ENCODE results near the gene DDX1.
A peak's percentile ranks its signal among the peaks of the same experiment; 100 is the strongest.

DDX1 gene

DNA sequence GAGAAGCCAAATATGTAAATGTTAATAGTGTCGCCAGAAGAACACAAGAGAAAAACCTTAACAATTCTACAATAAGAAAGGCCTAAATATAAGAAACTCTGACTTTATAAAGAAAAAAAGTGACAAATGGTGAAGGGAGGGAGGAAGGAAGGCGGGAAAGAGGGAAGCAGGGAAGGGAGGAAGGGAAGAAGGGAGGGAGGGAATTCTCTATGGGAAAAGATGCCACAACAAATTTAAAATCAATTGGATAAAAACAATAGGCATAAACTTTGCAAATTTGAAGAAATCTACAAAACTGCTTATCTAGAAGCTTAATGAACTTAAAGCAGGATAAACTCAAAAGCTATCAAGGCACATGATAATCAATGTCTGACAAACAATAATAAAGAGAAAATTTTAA is 47.4 kb upstream of the DDX1 start:
- Histone ChIP-seq H3K4me2 (ENCODE audit: low read depth, low read length, poor library complexity, severe bottlenecking) (no peak overlapping the region), H3K4me3 (ENCODE audit: insufficient read depth, low read length, poor library complexity, severe bottlenecking) (no peak overlapping the region), H3K9me3 (ENCODE audit: insufficient read depth, low read length) (no peaks in the 10 kb centered on the region), H3K9ac (ENCODE audit: low read length) (no peak overlapping the region), H3K79me2 (ENCODE audit: insufficient read depth, low read length) (no peaks in the 10 kb centered on the region), H3K36me3 (ENCODE audit: low read length) (no peaks in the 10 kb centered on the region), H4K20me1 (ENCODE audit: low read depth, low read length) (no peaks in the 10 kb centered on the region), H3K9me2 (replicated peaks; ENCODE audit: insufficient read depth, low read length) (no peaks in the 10 kb centered on the region), H3K27me3 (ENCODE audit: low read length) (no peaks in the 10 kb centered on the region), H2AFZ (ENCODE audit: low read depth, low read length, severe bottlenecking) (no peak overlapping the region), H3F3A (ENCODE audit: insufficient read depth) (0 out of 2 replicates have a peak, but pooled peaks cover 4% of the 10 kb centered on the region), H3K27ac (ENCODE audit: low read depth, low read length) (no peak overlapping the region)
- no peak for TF ChIP-seq EZH2phosphoT487 (conservative IDR thresholded peaks at IDR 0.05; ENCODE audit: low read length)
- TF ChIP-seq, protein P1, sequence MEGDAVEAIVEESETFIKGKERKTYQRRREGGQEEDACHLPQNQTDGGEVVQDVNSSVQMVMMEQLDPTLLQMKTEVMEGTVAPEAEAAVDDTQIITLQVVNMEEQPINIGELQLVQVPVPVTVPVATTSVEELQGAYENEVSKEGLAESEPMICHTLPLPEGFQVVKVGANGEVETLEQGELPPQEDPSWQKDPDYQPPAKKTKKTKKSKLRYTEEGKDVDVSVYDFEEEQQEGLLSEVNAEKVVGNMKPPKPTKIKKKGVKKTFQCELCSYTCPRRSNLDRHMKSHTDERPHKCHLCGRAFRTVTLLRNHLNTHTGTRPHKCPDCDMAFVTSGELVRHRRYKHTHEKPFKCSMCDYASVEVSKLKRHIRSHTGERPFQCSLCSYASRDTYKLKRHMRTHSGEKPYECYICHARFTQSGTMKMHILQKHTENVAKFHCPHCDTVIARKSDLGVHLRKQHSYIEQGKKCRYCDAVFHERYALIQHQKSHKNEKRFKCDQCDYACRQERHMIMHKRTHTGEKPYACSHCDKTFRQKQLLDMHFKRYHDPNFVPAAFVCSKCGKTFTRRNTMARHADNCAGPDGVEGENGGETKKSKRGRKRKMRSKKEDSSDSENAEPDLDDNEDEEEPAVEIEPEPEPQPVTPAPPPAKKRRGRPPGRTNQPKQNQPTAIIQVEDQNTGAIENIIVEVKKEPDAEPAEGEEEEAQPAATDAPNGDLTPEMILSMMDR (IDR thresholded peaks at IDR 0.05; ENCODE audit: insufficient read depth, low read length, poor library complexity, severe bottlenecking) = no peak

DNA sequence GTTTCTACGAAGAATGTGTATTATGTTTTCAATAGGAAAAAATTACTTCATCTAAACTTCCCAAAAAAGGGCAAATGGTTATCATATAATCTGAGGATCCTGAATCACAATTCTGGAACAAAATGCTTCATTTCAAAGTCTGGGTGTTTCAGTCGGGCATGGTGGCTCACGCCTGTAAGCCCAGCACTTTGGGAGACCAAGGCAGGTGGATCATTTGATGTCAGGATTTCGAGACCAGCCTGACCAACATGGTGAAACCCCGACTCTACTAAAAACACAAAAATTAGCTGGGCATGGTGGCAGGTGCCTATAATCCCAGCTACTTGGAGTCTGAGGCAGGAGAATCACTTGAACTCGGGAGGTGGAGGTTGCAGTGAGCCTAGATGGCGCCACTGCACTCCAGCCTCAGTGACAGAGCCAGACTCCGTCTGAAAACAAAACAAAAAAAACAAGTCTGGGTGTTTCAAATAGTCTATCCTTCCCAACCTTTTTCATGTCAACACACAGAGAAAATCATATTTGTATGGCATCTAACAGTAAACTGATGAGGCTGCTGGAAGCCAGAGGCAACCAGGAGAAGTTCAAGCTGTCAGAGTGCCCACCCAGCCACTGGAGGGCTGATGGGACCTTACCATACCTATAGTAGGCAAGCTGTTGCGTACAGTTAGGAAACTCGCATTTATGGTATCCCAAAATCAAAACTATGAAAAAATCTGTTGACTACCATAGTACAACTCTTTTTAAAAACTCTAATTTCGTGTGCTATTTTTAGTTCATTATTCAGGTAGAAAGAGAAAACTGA is 45.2 kb upstream of the DDX1 start:
- H3F3A ChIP-seq (ENCODE audit: insufficient read depth) = 0 out of 2 replicates have a peak, but pooled peaks cover 4% of the 10 kb centered on the region
- no peaks in the 10 kb centered on the region for H3K9me2 ChIP-seq (replicated peaks; ENCODE audit: insufficient read depth, low read length)
- H3K9ac ChIP-seq (ENCODE audit: low read length) = no peak overlapping the region
- H3K79me2 ChIP-seq (ENCODE audit: insufficient read depth, low read length) = no peaks in the 10 kb centered on the region
- no peaks in the 10 kb centered on the region for H3K9me3 ChIP-seq (ENCODE audit: insufficient read depth, low read length)
- no peak overlapping the region for H3K4me3 ChIP-seq (ENCODE audit: insufficient read depth, low read length, poor library complexity, severe bottlenecking)
- H3K27me3 ChIP-seq (ENCODE audit: low read length) = no peaks in the 10 kb centered on the region
- H4K20me1 ChIP-seq (ENCODE audit: low read depth, low read length) = no peaks in the 10 kb centered on the region
- H2AFZ ChIP-seq (ENCODE audit: low read depth, low read length, severe bottlenecking) = no peak overlapping the region
- TF ChIP-seq, protein P1 (IDR thresholded peaks at IDR 0.05; ENCODE audit: insufficient read depth, low read length, poor library complexity, severe bottlenecking) = peak; percentile 43
- TF ChIP-seq EZH2phosphoT487 (conservative IDR thresholded peaks at IDR 0.05; ENCODE audit: low read length) = no peak
- H3K4me2 ChIP-seq (ENCODE audit: low read depth, low read length, poor library complexity, severe bottlenecking) = no peak overlapping the region
- H3K36me3 ChIP-seq (ENCODE audit: low read length) = no peaks in the 10 kb centered on the region
- no peak overlapping the region for H3K27ac ChIP-seq (ENCODE audit: low read depth, low read length)

DNA sequence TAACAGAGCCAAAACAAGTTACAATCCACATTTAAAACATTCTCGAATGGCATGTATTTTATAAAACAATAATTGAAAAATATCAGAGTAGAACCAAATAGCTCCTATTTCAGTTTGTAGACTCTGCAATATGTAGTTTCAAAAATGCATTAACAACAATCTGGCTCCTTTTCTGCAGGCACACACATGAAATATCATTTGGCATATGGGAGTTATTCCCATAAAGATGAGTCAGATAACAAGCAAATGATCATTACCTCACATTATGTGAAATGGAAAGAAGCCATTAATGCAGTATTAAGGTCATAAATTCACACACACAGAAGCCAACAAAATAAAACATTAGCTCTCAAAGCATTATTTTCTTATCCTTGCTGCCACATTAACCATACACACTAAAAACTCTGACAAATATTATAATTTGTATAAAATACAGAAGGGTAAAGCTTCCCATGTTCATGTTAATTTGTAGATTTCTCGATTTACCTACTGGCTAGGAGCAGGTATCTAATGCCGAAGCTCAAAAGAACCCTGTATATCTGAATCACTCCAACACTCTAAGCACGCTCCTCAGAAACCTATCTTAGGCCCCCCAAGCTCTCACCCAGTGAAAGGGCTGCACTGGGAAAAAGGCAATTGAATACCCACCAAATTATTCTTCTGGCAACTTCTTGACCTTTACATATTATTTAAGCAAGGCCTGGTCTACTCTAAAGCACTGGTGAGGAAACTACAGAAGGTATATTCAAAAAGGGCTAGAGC is 44.4 kb upstream of the DDX1 start:
- H3K36me3 ChIP-seq (ENCODE audit: low read length) = no peaks in the 10 kb centered on the region
- no peaks in the 10 kb centered on the region for H3K79me2 ChIP-seq (ENCODE audit: insufficient read depth, low read length)
- no peak overlapping the region for H2AFZ ChIP-seq (ENCODE audit: low read depth, low read length, severe bottlenecking)
- no peaks in the 10 kb centered on the region for H3K9me3 ChIP-seq (ENCODE audit: insufficient read depth, low read length)
- TF ChIP-seq, protein P1 (IDR thresholded peaks at IDR 0.05; ENCODE audit: insufficient read depth, low read length, poor library complexity, severe bottlenecking) = no peak
- no peak for TF ChIP-seq EZH2phosphoT487 (conservative IDR thresholded peaks at IDR 0.05; ENCODE audit: low read length)
- H3K27ac ChIP-seq (ENCODE audit: low read depth, low read length) = no peak overlapping the region
- H3K9me2 ChIP-seq (replicated peaks; ENCODE audit: insufficient read depth, low read length) = no peaks in the 10 kb centered on the region
- H3K27me3 ChIP-seq (ENCODE audit: low read length) = no peaks in the 10 kb centered on the region
- H4K20me1 ChIP-seq (ENCODE audit: low read depth, low read length) = no peaks in the 10 kb centered on the region
- no peak overlapping the region for H3K9ac ChIP-seq (ENCODE audit: low read length)
- H3K4me3 ChIP-seq (ENCODE audit: insufficient read depth, low read length, poor library complexity, severe bottlenecking) = no peak overlapping the region
- 0 out of 2 replicates have a peak, but pooled peaks cover 4% of the 10 kb centered on the region for H3F3A ChIP-seq (ENCODE audit: insufficient read depth)
- H3K4me2 ChIP-seq (ENCODE audit: low read depth, low read length, poor library complexity, severe bottlenecking) = no peak overlapping the region
